Right kidney (tissue), 1 donor: ENCODE data around the gene EPHA5.
"Not testable (repeated sequence)": the region's sequence is repeated elsewhere in the genome, so short reads cannot be mapped to it uniquely, and the experiment has no call there.

Experiments used
- DNase-seq: peaks from one replicate; pipeline ENCODE4 v3.0.0-alpha.2; 2016

Gene EPHA5

DNA sequence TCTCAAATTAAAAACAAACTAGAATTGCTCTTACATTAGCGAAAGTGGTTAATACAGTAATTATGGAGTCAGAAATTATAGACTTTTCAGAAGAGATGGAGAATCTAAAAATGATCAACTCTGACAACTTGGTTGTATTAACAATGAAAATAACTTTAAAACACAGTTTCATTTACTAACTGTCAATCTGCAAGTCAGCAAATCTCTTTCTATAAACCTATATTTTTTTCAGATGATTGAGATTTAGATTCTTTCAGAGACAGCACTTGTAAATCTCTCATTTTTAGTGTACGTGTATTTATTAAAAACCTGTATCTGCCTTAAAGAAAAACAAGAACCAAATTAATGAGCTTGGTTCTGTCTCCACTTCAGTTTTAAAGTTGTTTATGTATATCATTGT, 311.4 kb downstream of the EPHA5 start:
- no peak for DNase-seq

- DNase-seq: no peak
Measured at GRCh38 chr4:65353098-65353497, 317.2 kb downstream of the EPHA5 start.

- no peak for DNase-seq
Measured at GRCh38 chr4:65344278-65344825, 325.9 kb downstream of the EPHA5 start.

- DNase-seq: no peak
Measured at GRCh38 chr4:65343342-65343741, 326.9 kb downstream of the EPHA5 start.

- no peak for DNase-seq
Measured at GRCh38 chr4:65341557-65341956, 328.7 kb downstream of the EPHA5 start.

DNA sequence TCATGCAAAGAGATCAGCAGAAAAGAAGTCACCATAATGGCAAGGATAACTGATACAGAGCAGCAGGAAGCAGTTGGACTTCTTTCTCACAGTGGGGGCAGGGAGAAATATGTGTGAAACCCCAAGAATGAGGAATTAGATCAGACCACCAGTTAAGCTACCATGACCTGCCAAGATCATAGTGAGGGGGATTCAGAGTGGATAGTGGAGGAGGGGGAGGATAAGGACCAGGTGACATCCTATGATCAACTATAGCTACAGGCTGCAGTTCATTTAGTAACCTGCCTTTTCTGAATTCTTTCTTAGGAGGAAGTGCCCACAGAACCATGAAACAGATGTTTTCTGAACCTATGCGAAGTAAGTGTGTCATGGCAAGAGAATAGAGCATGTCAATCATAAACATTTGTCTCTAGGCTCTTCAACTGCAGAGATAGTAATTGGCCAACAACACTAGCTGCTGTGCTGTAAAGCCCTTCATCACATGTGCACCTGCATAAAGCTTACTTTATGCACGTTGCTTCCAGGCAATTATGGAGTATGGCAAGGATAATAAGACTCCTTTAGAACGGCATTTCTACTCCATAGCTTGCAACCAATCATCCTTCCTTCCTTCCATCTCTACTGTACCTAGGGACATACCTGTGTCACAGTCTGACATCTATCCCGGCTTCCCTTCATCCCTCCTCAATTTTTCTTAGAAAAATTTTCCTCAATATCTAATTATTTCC, 329.7 kb downstream of the EPHA5 start:
- DNase-seq: no peak

DNA sequence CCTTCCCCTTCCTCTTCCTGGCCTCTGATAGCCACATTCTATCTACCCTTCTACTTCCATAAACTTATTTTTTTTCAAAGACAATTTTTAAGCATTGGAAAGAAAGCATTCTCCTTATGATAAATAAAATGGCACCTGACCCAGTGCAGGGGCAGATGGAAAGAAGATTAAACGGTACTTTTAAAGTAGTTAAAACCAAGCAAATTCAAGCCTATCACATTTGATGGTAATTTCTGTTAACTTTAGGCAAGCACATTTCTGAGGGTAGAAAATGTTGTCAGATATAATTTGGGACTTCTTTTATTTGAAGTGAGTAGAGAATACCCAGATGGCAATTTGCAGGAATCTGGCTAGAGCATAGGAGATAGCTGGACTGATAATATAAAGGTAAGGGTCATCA, 332.9 kb downstream of the EPHA5 start:
- DNase-seq: no peak

GRCh38 chr4:65336465-65336864, 333.8 kb downstream of the EPHA5 start:
- DNase-seq: no peak

DNA sequence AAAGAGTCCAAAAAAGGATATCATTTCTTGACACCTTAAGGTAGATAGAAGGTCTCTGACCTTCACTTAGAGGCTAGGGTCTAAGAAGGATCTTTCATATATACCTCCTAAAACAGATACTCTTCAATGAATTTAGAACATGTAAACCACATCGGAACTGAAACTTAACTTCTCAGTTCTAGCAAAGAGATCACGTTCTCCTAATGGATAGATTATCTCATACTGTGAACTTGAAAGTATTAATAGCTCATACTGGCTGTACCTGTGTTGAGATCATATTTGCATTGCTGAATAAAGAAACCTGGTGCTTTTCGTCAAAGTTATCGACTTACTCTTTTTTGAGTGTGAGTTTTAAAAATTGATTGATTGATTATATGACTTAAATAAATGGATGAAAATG, 353.8 kb downstream of the EPHA5 start:
- no peak for DNase-seq

- DNase-seq: no peak
Measured at GRCh38 chr4:65311120-65311519, 359.2 kb downstream of the EPHA5 start.

DNA sequence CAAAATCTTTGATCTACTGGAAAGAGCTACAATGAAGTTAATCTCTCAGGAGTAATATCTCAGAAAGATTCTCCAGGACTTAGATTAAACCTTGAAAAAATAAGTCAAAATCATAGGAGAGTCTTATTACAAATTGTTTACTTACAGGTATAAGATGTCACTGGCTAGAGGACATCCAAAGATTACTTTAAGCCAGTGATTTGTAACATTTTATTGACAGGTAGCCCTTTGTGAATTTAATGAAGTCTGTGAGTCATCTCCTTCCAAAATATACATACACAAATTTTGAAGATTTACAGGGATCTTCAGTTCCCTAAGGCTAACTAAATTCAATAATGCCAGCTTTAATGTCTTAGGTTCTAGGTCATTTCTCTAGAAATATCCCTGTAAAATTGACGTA, 359.7 kb downstream of the EPHA5 start:
- DNase-seq: no peak

- not testable (repeated sequence) for DNase-seq
Measured at GRCh38 chr4:65308626-65309025, 361.7 kb downstream of the EPHA5 start.

- DNase-seq: no peak
Measured at GRCh38 chr4:65302145-65302544, 368.1 kb downstream of the EPHA5 start.

DNA sequence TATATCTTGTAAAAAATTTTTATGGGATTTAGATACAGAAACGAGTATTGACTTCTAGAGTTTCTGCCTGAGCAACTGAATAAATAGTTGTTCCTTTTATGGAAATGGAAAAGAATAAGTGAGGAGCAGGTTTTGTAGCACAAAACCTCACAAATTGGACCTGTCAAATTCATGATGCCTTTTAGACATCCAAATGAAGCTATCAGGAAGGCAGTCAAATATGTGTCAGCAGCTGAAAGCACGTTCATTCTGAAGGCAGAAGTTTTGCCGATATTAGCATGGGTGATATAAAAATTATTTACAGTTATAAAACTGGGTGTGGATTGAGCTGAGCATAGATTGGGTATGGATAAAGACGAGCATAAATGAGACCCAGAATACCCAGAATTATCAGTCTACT, 374.0 kb downstream of the EPHA5 start:
- no peak for DNase-seq

- DNase-seq: no peak
Measured at GRCh38 chr4:65287071-65287470, 383.2 kb downstream of the EPHA5 start.
